GM21390 (cell line): ENCODE results near the gene CHFR.
"Not testable (repeated sequence)": the region's sequence is repeated elsewhere in the genome, so short reads cannot be mapped to it uniquely, and the experiment has no call there.

Experiments
- ATAC-seq: cut with Tn5 transposase; IDR thresholded peaks from one replicate; pipeline ENCODE4 v1.9.1; 2021; ENCODE audit not compliant: unreplicated experiment

Gene CHFR

DNA sequence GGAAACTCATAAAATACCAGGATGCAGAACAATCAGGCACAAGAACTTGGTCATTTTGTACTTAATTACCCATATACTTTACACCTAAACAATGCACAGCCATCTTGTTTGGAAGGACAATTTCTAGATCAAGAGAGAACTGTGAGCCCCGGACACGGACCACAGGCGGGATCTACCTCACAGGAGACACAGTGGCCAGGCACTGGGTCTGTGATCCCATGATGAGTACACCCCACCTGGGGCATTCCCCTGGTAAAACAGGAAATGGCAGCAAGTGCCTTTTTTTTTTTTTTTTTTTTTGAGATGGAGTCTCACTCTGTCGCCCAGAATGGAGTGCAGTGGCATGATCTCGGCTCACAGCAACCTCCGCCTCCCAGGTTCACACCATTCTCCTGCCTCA lies 74.0 kb downstream of the CHFR start:
- ATAC-seq = no peak

DNA sequence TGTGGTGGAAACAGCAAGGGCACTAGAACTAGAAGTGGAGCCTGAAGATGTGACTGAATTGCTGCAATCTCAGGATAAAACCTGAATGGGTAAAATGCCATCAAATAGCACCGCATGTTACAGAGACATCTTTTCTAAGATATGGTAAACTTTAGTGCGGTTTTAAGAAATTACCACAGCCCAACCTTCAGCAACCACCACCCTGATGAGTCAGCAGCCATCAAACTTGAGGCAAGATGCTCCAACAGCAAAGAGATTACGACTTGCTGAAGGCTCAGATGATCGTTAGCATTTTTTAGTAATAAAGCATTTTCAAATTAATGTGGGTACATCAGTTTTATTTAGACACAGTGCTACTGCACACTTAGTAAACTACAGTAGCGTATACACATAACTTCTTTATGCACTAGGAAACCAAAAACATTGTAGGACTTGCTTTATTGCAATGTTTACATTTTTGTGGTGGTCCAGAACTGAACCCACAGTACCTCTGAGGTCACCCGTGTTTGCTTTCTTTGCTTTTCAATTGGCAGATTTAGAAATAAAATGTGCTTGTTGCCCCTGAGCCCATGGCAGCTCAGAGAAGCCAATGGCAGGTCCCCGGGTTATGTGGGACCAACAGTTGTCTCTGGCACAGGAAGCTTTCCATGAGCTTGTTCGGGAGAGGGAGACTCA lies 74.6 kb downstream of the CHFR start:
- ATAC-seq = no peak

DNA sequence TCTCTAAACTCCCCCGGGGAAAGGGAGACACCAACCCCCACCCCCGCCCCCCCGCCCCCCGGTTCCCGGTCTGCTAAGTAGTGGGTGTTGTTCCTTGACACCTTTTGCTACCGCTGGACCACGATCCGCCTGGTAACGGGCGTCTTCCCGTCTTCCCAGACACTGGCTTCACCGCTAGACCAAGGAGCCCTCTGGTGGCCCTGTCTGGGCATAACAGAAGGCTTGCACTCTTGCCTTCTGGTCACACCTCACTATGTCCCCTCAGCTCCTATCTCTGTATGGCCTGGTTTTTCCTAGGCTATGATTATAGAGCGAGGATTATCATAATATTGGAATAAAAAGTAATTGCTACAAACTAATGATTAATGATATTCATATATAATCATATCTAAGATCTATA lies 78.0 kb downstream of the CHFR start:
- ATAC-seq = not testable (repeated sequence)

GRCh38 chr12:132807295-132808092 lies 79.9 kb downstream of the CHFR start:
- no peak for ATAC-seq

DNA sequence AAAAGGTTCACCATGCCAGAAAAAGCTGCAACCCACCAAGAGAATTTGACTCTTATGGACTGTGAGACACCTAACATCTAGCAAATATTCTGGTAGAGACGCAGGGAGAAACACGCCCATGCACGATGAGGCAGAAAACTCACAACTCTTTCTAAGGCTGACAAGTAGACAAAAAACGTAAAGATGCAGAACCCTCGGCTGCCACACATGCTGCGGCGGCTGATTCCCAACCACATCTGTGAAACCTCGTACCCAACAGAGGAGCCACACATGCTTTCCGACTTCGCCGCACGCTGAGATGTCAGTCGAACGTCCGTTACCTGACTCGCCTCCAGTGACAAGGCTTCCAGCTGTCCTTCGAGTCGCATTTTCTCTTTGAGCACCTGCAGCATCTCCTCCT lies 80.5 kb downstream of the CHFR start:
- ATAC-seq = no peak

DNA sequence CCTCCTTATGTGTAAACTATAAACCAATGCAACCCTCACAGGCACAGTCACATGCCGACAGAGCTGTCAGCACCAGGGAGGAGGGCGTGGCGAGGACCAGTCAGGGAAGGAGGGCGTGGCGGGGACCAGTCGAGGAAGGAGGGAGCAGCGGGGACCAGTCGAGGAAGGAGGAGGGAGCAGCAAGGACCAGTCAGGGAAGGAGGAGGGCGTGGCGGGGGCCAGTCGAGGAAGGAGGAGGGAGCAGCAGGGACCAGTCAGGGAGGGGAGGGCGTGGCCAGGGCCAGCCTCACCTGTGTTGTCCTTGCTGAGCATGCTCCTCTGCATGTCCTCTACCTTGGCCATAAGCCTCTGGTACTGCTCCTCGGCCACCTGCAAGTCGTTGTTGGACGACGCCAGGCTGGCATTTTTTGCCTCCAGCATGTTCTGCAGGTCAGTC lies 83.0 kb downstream of the CHFR start:
- ATAC-seq = no peak

DNA sequence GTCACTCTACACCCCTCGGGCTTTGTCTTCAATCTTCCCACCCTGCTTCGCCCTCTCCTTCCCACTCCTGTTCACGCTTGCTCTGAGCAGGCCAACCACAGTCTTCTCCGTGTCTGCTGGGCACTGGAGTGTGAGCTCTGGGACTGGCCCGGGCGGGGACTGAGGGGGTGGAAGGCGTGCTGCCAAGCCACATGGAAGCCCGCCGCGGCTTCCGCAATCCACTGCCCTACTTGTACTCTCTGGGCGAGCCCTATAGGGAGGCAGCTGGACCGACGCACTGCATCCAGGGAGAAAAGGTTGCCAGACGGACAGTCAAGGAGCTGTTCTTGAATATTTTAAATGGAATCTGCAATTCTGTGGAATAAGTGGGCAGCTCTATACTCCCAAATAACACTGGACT lies 83.5 kb downstream of the CHFR start:
- ATAC-seq = no peak

- ATAC-seq = no peak
These were observed 84.3 kb downstream of the CHFR start for GRCh38 chr12:132803125-132803524.

DNA sequence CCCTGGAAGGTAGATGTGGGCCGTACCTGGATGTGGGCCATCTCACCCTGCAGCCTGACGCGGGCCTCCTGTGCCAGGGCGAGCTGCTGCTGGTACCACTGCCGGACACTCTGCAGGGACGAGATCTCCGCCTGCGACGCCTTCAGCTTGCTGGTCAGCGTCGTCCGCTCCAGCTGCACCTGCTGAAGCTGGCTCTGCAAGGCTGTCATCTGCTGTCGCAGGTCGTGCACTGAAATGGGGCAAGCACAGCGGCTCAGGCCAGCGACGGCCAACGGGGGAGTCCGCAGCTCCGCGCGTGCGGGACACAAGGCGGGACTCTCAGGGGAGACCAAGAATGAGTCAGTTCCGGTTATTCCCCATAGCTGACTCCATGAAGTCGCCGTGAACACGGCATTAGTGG lies 85.7 kb downstream of the CHFR start:
- no peak for ATAC-seq

- no peak for ATAC-seq
These were observed 88.6 kb downstream of the CHFR start for GRCh38 chr12:132798836-132799235.

DNA sequence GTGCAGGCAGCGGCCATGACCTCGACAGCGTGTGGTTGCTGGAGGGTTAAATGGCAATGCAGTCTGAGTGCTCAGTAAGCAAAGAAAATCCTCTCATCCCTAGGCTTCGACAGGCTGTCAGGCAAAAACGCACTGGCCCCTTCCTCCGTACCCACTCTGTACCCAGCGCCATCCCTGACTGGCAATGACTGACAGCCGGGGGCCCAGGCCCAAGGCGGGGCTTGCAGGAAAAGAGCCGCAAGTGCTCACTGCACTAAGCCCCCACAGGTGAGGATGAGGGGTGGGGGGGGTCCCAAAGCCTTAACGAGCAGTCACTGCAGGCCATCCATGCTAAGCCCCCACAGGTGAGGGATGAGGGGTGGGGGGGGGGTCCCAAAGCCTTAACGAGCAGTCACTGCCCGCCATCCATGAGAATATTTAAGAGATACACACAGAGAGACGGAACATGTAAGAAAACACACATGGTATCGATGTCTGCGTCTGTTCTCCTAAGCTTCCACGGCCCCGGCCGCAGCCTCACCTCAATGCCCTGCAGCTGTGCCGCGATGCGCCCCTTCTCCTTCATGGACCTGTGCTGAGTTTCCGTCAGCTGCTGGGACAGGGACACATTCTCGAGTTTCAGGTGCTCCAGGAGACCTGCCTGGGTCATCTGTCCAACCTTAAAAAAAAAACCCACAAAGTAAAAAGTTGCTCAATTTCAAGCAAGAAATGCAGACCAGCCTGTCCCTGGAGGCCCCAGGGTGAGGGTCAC lies 89.4 kb downstream of the CHFR start:
- no peak for ATAC-seq

GRCh38 chr12:132795847-132796246 lies 91.6 kb downstream of the CHFR start:
- ATAC-seq = no peak

- ATAC-seq = not testable (repeated sequence)
These were observed 95.5 kb downstream of the CHFR start for GRCh38 chr12:132791940-132792339.

DNA sequence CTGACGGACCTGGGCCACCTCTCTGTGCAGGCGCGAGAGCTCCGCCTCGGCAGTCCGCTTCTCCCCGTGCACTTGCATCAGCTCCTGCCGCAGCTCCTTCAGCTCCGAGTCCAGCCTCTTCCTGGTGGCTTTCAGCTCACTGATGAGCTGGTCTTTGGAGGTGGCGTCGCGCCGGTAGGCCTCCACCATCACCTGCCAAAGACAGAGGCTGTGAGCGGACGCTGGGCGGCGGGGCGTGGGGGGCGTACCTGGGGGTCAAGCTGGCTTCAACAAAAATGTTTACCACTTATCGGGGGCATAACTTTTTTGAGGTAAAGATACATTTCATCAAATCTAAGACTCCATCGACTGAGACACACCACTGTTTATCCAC lies 98.3 kb downstream of the CHFR start:
- no peak for ATAC-seq

DNA sequence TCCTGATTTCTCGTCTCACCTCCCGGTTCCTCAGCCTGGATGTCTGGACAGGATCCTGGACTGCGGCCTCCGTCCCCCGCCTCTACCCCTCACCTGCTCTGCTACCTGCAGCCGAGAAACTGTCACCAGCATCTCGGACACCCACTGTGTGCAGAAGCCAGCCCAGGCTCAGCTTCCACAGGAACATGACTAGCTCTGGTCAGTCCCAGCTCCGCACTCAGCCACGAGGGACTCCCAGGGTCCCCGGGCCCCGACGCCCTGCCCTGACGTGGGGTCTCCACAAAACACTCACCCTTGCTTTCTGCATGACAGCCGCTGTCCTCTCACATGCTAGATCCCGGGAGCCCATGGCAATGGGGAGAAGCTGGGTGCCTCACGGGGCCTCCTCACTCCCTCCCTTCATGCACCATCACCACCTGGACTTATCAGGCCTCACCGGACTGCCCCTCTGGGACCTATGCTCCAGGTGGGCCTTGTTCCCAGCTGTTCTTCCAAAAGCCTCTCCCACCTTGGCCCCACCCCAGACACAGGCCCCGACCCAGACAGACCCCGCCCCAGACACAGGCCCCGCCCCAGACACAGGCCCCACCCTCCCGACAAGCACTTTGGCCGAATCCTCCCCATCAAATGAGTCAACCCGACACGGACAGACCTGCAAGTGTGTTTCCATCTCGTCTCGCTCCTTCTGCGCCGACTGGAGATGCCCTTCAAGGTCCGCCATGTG lies 98.9 kb downstream of the CHFR start:
- no peak for ATAC-seq

GRCh38 chr12:132787877-132788276 lies 99.5 kb downstream of the CHFR start:
- ATAC-seq = no peak

- ATAC-seq = no peak
These were observed 101.2 kb downstream of the CHFR start for GRCh38 chr12:132786192-132786591.

DNA sequence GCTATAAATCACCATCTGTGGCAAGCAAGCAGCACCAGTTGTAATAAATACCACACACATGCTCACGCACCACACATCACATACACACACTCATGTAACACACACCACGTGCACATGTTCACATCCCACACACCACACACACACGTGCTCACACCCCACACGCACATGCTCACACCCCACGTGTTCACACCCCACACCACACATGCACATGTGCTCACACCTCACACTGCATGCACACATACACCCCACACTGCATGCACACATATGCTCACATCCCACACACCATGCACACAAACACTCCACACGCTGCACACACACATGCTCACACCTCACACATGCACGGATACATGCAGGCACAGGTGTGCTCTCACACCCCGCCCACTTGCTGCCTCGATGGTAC lies 102.8 kb downstream of the CHFR start:
- ATAC-seq = no peak

DNA sequence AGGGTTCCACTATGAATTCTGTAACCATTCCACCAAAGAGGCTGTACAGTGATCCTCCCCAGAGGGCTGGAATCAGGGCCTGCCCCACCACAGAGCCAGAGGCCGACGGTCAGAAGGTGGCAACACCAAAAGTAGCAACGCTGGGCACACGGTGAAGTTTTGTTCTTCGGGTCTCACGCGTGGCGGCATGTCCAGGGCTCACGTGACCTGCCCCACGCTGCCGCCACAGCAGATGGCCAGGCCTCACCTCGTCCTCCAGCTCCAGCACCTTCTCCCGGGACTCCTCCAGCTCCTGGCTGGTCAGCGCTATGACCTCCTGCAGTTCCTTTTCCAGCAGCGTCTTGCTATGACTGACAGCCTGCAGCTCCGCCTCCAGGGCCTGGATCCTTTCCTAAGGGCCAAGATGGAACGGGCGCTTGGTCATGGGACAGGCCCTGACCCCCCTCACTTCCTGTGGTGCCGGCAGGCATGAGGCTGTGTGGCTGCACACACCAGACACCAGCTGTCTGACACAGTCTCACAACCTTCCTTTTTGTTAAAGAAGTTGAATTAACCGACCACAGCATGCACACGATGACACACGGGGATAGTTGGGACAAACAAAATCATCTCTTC lies 103.4 kb downstream of the CHFR start:
- no peak for ATAC-seq
